ENCODE data around the gene KRT36.

The KRT36 gene

DNA sequence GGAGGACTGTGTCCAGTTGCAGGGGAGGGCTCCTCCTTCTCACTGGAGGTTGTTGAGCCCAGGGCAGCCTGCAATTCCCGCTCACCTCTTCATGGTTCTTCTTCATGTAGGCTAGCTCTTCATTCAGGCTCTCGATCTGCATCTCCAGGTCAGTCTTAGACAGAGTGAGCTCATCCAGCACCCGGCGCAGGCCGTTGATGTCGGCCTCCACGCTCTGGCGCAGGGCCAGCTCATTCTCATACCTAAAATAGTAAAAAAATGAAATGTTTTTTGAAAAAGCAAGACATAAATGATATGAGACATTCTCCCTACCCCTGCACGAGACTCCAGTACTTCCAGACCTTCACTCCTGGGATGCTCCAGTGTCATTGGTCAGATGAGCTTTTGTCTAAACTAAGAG lies 13.5 kb upstream of the KRT36 start:
- no peak for DNase-seq (ENCODE audit: low read depth)
- TF ChIP-seq, protein P1, sequence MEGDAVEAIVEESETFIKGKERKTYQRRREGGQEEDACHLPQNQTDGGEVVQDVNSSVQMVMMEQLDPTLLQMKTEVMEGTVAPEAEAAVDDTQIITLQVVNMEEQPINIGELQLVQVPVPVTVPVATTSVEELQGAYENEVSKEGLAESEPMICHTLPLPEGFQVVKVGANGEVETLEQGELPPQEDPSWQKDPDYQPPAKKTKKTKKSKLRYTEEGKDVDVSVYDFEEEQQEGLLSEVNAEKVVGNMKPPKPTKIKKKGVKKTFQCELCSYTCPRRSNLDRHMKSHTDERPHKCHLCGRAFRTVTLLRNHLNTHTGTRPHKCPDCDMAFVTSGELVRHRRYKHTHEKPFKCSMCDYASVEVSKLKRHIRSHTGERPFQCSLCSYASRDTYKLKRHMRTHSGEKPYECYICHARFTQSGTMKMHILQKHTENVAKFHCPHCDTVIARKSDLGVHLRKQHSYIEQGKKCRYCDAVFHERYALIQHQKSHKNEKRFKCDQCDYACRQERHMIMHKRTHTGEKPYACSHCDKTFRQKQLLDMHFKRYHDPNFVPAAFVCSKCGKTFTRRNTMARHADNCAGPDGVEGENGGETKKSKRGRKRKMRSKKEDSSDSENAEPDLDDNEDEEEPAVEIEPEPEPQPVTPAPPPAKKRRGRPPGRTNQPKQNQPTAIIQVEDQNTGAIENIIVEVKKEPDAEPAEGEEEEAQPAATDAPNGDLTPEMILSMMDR (conservative IDR thresholded peaks at IDR 0.05; ENCODE audit: low read depth, low read length): no peak
- no peak overlapping the region for H3K4me3 ChIP-seq (ENCODE audit: low read depth, low read length)

DNA sequence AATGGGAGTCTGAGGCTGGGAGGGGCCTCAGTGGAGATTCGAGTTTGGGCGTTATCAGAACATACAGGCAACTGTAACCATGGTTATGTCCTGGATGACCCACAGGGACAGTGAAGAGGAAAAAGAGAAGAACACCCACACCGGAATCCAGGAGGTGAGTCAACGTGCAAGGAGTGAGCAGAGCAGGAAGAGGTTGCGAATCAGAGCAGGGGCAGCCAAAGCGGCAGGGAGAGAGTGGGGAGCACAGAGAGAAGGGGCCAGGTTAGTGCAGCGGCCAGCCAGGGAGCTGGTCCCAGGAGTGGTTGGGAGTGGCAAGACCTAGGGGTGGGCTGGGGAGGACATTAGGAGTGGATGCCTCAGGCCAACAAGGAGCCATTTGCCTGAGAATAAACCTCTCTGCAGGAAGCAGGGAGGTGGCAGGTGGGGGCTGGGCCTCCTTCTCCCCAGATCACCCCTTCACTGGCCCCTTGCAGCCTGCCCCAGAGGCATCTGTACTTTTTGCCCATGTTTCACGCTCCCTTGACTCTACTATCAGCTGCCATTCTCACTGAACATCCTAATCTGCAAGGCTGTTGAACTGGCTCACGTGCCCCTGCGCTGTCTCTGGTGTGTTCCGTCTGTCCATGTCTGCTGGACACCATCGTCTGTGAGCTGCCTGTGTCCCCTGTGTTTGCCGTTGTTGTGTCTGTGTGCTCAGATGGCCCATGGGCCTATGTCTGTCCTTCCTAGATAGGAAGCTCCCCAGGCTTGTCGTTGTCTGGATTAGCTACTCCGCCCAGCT lies 10.6 kb upstream of the KRT36 start:
- TF ChIP-seq, protein P1 (conservative IDR thresholded peaks at IDR 0.05; ENCODE audit: low read depth, low read length): no peak
- no peak overlapping the region for H3K4me3 ChIP-seq (ENCODE audit: low read depth, low read length)
- DNase-seq (ENCODE audit: low read depth): peak; percentile 30

DNA sequence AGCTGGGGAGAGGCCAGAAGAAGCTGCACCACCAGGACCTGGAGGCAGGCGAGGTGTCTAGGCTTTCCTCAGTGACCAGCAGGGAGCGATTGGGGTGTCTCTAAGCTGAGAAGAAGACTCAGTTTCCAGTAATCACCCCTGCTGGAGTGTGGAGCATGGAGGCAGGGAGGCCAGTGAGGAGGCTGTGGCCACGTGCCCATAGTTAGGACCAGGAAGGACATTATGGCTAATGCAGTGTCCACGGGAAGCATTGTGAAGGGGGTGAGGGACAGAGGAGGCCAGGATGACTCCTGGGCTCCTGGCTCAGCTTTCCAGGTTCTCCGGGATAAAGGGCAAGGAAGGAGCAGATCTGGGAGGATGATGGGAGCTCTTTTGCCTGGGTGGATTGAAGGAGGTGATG lies 10.0 kb upstream of the KRT36 start:
- TF ChIP-seq, protein P1 (conservative IDR thresholded peaks at IDR 0.05; ENCODE audit: low read depth, low read length): no peak
- no peak for DNase-seq (ENCODE audit: low read depth)
- H3K4me3 ChIP-seq (ENCODE audit: low read depth, low read length): no peak overlapping the region

DNA sequence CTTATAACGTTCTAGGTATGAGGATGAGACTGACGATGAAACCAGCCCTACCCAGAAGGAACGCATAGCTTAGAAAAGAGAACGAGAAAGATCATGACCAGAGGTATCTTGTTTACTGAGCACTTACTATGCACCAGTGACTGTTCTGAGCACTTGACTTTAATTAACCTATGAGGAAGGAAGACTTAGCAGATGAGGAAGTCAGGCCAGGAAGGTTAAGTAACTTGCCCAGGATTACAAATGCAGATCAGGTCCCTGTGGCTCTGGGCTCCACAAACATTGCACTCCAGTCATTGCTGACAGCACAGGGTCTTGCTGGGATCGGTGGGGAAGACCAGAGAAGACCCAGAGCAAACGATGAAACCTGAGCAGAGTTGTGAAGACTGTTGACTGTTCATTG lies 8.6 kb upstream of the KRT36 start:
- TF ChIP-seq, protein P1 (conservative IDR thresholded peaks at IDR 0.05; ENCODE audit: low read depth, low read length): no peak
- no peak overlapping the region for H3K4me3 ChIP-seq (ENCODE audit: low read depth, low read length)
- no peak for DNase-seq (ENCODE audit: low read depth)

DNA sequence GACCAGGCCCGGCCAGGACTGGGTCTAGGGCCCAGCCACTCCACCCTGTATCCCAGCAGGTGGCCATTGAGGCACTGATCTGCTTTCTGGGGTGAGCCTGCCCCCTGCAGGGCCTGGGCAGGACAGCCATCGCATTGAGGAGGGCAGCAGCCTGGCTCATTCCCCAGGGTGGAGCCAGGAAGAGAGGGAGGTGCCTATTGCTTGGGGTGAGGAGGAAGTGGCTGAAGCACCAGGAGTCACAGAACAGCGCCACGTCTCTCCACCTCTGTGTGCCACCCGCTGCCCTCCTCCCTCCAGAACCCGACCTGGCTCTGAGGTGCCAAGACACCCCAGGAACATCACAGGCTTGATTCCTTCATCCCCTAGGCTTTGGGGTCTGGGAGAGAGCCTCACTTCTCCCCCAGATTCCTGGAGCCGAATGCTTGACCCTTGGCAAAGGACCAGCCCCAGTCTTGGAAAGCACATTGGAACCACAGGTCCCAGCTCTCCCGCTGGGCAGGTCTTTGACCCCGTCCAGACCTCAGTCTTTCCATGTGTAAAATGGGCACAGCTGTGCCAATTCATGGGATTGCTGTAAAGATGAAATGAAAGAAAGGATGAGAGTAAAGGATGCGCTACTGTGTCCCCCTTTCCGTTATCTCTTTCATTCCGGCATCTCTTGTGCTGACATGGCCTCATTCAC lies 7.2 kb upstream of the KRT36 start:
- TF ChIP-seq, protein P1 (conservative IDR thresholded peaks at IDR 0.05; ENCODE audit: low read depth, low read length): peak; percentile 93
- H3K4me3 ChIP-seq (ENCODE audit: low read depth, low read length): no peak overlapping the region
- peak; percentile 92 for DNase-seq (ENCODE audit: low read depth)

DNA sequence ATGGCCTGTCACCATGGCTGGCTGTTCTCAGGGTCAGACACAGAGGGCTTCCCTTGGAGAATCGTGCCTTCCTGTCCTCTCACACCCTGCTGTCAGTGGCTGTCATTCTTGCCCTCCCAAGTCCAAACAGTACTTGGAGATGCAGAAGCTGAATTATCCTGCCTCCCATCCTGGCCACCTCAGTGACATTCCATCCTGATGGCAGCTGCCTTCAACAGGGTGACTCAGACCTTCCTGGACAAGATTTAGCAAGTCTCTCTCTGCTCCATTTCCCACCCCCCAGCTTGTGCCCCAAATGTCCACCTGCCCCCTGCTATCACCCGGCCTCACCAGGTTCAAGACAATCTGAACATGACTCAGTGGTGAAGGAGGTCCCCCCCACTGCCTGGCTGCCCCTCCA lies 4.8 kb upstream of the KRT36 start:
- no peak for DNase-seq (ENCODE audit: low read depth)
- H3K4me3 ChIP-seq (ENCODE audit: low read depth, low read length): no peak overlapping the region
- TF ChIP-seq, protein P1 (conservative IDR thresholded peaks at IDR 0.05; ENCODE audit: low read depth, low read length): no peak
